Body of pancreas (tissue), 4 donors: ENCODE data around the gene UNC5A.

ENCODE experiments used
- CTCF ChIP-seq, 7 experiments: fragments of 450-650 bp in 4 of 7; fragments of 200-600 bp in 3 of 7; sonication (generic) in 3 of 7; IDR thresholded peaks; one replicate each; pipeline ENCODE4 v1.5.1; 2016 to 2019; ENCODE audit warnings: antibody characterized with exemption in 7 of 7
- POLR2A ChIP-seq, 3 donors: fragments of 450-650 bp; IDR thresholded peaks; one replicate each; pipeline ENCODE4 v1.6.1; 2016; ENCODE audit warnings: antibody characterized with exemption in 3 of 3, mild to moderate bottlenecking in 2 of 3

GRCh38 chr5:176899946-176900779 is 89.8 kb downstream of the UNC5A start:
- TF ChIP-seq POLR2A (IDR thresholded peaks at IDR 0.05) = no peak
- no peak for TF ChIP-seq CTCF (IDR thresholded peaks at IDR 0.05)
